OCI-LY7 (cell line): ENCODE data around the gene CLPSL1. TPM values are rescaled to one million over a fixed set of nuclear protein-coding genes. Genes with fewer than 3 reads are reported as not detected.

Experiments
- BruUV-seq: library from RNA; stranded (reverse); fragments of 400-500 nt; replicated peaks from 2 replicates; lab custom pipeline; 2021; lab: Mats Ljungman, UMichigan
- CTCF ChIA-PET: fragments of 300-600 bp; sonication (Branson Sonifier 250); formaldehyde crosslinking; loops from one replicate; lab custom pipeline; 2022; ENCODE audit warnings: antibody characterized with exemption; ENCODE audit not compliant: unreplicated experiment; lab: Charles Lee
- POLR2A ChIA-PET: fragments of 300-600 bp; sonication (Branson Sonifier 250); formaldehyde crosslinking; loops from one replicate; lab custom pipeline; 2022; ENCODE audit warnings: antibody characterized with exemption; lab: Charles Lee
- DNase-seq: peaks from one replicate; pipeline ENCODE4 v3.0.0-alpha.2; 2015; ENCODE audit warnings: low spot score
- H2AFZ ChIP-seq: fragments of 200-600 bp; sonication (generic), shearing (Covaris generic); 2 replicates; pipeline ENCODE4 v1.6.1; 2014; ENCODE audit warnings: mild to moderate bottlenecking, antibody characterized with exemption, low read length, moderate library complexity
- H3K27ac ChIP-seq: fragments of 200-600 bp; sonication (generic); 2 replicates; pipeline ENCODE4 v1.5.1; 2014; ENCODE audit warnings: mixed run types, low read depth, mild to moderate bottlenecking, moderate library complexity, low read length, inconsistent platforms; ENCODE audit not compliant: poor library complexity, severe bottlenecking
- H3K36me3 ChIP-seq: fragments of 200-600 bp; sonication (generic); 2 replicates; pipeline ENCODE4 v1.6.1; 2014; ENCODE audit warnings: mild to moderate bottlenecking, antibody characterized with exemption, low read length, moderate library complexity, mixed read lengths; ENCODE audit not compliant: insufficient read depth
- H3K4me1 ChIP-seq: fragments of 200-600 bp; sonication (generic); 2 replicates; pipeline ENCODE4 v1.5.1; 2014; ENCODE audit warnings: mild to moderate bottlenecking, low read length; ENCODE audit not compliant: insufficient read depth, poor library complexity, severe bottlenecking
- H3K4me2 ChIP-seq: fragments of 200-600 bp; sonication (generic); 2 replicates; pipeline ENCODE4 v1.6.1; 2014; ENCODE audit warnings: mild to moderate bottlenecking, low read length
- H3K4me3 ChIP-seq: fragments of 200-600 bp; sonication (generic); 2 replicates; pipeline ENCODE4 v1.5.1; 2014; ENCODE audit warnings: mild to moderate bottlenecking, low read depth, low read length; ENCODE audit not compliant: poor library complexity, severe bottlenecking
- H3K79me2 ChIP-seq: fragments of 200-600 bp; sonication (generic); 2 replicates; pipeline ENCODE4 v1.6.1; 2016; ENCODE audit warnings: low read depth, mild to moderate bottlenecking, low read length, moderate library complexity, mixed read lengths; ENCODE audit not compliant: insufficient read depth
- H3K9me2 ChIP-seq: fragments of 200-600 bp; sonication (generic); 2 replicates; pipeline ENCODE4 v1.6.1; 2016; ENCODE audit warnings: mild to moderate bottlenecking, low read length, mixed read lengths; ENCODE audit not compliant: insufficient read depth
- H3K9me3 ChIP-seq: fragments of 200-600 bp; sonication (generic); 2 replicates; pipeline ENCODE4 v1.6.1; 2014; ENCODE audit warnings: mild to moderate bottlenecking, mixed run types, low read length, mixed read lengths
- H4K20me1 ChIP-seq: fragments of 200-600 bp; sonication (generic); 2 replicates; pipeline ENCODE4 v1.6.1; 2014; ENCODE audit warnings: mild to moderate bottlenecking, antibody characterized with exemption, low read length, moderate library complexity, mixed read lengths; ENCODE audit not compliant: insufficient read depth
- EZH2phosphoT487 ChIP-seq: fragments of 200-600 bp; sonication (generic); IDR thresholded peaks from 2 replicates; pipeline ENCODE4 v1.6.1; 2018; ENCODE audit warnings: low read depth, borderline replicate concordance, mild to moderate bottlenecking, mixed run types, antibody characterized with exemption, low read length, moderate library complexity, mixed read lengths
- intact Hi-C: fragments of 100-400 bp; cut with micrococcal nuclease; formaldehyde crosslinking; loops from one replicate; pipeline ENCODE4 v1.10.0; 2022; ENCODE audit not compliant: unreplicated experiment
- total RNA-seq, 2 experiments: library from RNA; depleted of rRNA in 1 of 2; stranded (reverse); fragments of >200 nt in 1 of 2; shearing (Covaris generic) in 1 of 2; gene quantifications; 2 replicates each; pipeline ENCODE4 v1.2.3, GENCODE V29; 2014 to 2022
- TF ChIP-seq, protein P1 (sequence below): fragments of 200-600 bp; sonication (generic); conservative IDR thresholded peaks from 2 replicates; pipeline ENCODE4 v1.5.1; 2014; ENCODE audit warnings: mild to moderate bottlenecking, antibody characterized with exemption, low read length, moderate library complexity, mixed read lengths

The CLPSL1 gene
- total RNA-seq, 2 experiments from 2014 or later, result not detected

DNA sequence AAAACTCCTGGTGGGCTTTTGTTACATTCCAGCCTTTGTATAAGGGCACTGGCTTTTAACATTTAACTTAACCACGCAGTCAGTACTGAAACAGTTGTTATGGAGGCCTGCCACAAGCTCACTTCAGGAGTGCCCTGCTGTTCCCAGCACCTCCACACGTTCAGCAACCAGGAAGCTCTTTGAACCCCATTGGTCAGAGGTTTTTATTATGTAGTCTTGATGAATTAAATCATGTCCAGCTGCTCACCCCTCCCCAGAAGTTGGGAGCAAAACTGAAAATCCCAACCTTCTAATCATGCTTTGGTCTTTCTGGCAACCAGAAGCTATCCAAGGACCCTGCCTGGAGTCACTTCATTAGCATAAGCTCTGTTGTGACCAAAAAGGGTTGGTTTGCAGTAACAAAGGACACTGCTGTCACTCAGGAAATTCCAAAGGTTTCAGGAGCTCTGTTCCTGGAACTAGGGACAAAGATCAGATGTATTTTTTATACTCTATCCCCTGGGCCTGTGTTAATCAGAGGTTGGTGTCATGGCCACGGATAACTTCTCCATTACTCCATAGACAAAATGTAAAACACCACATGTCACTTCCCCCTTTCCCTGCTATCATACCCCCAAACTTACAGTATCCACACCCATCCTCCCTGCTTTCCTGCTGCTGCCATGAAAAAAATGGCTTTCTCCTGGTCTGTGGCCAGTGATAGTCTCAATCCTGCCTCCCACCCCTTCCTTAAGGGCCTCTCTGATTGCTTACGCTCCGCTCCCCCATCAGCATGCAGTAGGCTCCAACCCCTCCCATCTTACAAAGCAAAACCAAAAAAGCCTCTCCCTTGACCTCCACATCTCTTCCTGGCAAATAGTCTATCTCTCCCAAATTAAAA is 40.9 kb upstream of the CLPSL1 start:
- no peak for TF ChIP-seq EZH2phosphoT487
- no peaks in the 10 kb centered on the region for H3K36me3 ChIP-seq
- no peaks in the 10 kb centered on the region for H3K9me3 ChIP-seq
- intact Hi-C loops, result no loop called here
- H3K4me3 ChIP-seq, result no peak overlapping the region
- no TSS peak for BruUV-seq
- no peaks in the 10 kb centered on the region for H3K9me2 ChIP-seq
- H3K27ac ChIP-seq, result no peak overlapping the region
- no peak for DNase-seq
- no peaks in the 10 kb centered on the region for H4K20me1 ChIP-seq
- H3K79me2 ChIP-seq, result no peaks in the 10 kb centered on the region
- no peak overlapping the region for H2AFZ ChIP-seq
- no peak overlapping the region for H3K4me2 ChIP-seq
- H3K4me1 ChIP-seq, result peaks cover 24% of the 10 kb centered on the region
- ChIA-PET POLR2A (interaction anchor here (0.5 to 1.6 kb wide), 4 partner anchors 9 to 149 kb away, joined by 3 to 4 read pairs (median 3); no protein-coding TSS in a partner anchor), CTCF (interaction anchor here (0.7 to 1.1 kb wide), 2 partner anchors 217 to 219 kb away, joined by 5 to 6 read pairs; no protein-coding TSS in a partner anchor)

DNA sequence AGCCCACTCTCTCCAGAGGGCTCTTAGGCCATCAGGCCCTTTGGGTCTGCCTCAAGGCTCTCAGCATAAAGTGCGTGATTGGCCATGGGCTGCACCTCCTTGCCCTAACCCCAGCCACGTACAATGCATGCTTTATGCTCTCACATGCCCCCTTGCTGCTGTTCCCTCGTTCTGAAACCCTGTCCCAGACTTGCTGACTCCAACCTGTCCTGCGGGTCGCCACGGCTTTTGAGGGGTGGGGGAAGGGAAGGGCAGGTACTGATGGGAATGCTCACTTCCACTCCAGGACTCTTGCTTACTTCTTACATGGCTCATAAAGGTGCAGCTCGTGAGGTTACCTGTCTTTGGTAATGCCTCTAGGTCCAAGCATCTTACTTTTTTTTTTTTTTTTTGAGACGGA is 38.0 kb upstream of the CLPSL1 start:
- Histone ChIP-seq H2AFZ (no peak overlapping the region), H3K9me2 (no peaks in the 10 kb centered on the region), H3K79me2 (no peaks in the 10 kb centered on the region), H3K36me3 (no peaks in the 10 kb centered on the region), H3K4me3 (no peak overlapping the region), H4K20me1 (no peaks in the 10 kb centered on the region), H3K9me3 (peaks cover 5% of the 10 kb centered on the region; the same call in 1 of the 2 replicates), H3K4me1 (no peaks in the 10 kb centered on the region), H3K27ac (no peak overlapping the region), H3K4me2 (no peak overlapping the region)
- BruUV-seq, result no TSS peak
- intact Hi-C loops, result no loop called here
- ChIA-PET POLR2A (no interaction called here), CTCF (interaction anchor here (1.0 kb wide), 1 partner anchor 10 kb away, joined by 3 read pairs; no protein-coding TSS in a partner anchor)
- TF ChIP-seq, protein P1, sequence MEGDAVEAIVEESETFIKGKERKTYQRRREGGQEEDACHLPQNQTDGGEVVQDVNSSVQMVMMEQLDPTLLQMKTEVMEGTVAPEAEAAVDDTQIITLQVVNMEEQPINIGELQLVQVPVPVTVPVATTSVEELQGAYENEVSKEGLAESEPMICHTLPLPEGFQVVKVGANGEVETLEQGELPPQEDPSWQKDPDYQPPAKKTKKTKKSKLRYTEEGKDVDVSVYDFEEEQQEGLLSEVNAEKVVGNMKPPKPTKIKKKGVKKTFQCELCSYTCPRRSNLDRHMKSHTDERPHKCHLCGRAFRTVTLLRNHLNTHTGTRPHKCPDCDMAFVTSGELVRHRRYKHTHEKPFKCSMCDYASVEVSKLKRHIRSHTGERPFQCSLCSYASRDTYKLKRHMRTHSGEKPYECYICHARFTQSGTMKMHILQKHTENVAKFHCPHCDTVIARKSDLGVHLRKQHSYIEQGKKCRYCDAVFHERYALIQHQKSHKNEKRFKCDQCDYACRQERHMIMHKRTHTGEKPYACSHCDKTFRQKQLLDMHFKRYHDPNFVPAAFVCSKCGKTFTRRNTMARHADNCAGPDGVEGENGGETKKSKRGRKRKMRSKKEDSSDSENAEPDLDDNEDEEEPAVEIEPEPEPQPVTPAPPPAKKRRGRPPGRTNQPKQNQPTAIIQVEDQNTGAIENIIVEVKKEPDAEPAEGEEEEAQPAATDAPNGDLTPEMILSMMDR, result no peak
- no peak for TF ChIP-seq EZH2phosphoT487
- DNase-seq, result no peak

DNA sequence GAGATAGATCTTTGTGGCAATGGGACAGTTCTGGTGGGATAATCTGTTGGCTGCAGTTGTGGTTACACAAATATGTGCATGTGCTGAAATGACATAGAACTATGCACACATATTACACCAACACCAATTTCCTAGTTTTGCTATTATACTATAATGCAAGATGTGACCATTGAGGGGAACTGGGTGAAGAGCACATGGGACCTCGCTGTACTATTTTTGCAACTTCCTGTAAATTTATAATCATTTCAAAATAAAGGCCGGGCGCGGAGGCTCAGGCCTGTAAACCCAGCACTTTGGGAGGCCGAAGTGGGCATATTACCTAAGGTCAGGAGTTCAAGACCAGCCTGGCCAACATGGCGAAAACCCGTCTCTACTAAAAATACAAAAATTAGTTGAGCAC is 35.3 kb upstream of the CLPSL1 start:
- TF ChIP-seq, protein P1, result no peak
- no peak for TF ChIP-seq EZH2phosphoT487
- no peaks in the 10 kb centered on the region for H3K36me3 ChIP-seq
- no peak overlapping the region for H3K4me3 ChIP-seq
- no peaks in the 10 kb centered on the region for H3K9me2 ChIP-seq
- BruUV-seq, result no TSS peak
- no peak for DNase-seq
- intact Hi-C loops, result no loop called here
- CTCF ChIA-PET, result no interaction called here
- no peaks in the 10 kb centered on the region for H3K79me2 ChIP-seq
- H3K27ac ChIP-seq, result no peak overlapping the region
- H3K4me2 ChIP-seq, result no peak overlapping the region
- POLR2A ChIA-PET, result no interaction called here
- H3K9me3 ChIP-seq, result peaks cover 9% of the 10 kb centered on the region; the same call in 1 of the 2 replicates
- H2AFZ ChIP-seq, result no peak overlapping the region
- H3K4me1 ChIP-seq, result no peaks in the 10 kb centered on the region
- no peaks in the 10 kb centered on the region for H4K20me1 ChIP-seq
